Adrenal gland (tissue), 12 donors: ENCODE data around the gene ZBED6. TPM values are rescaled to one million over a fixed set of nuclear protein-coding genes. Genes with fewer than 3 reads are reported as not detected.
"Not testable (repeated sequence)": the region's sequence is repeated elsewhere in the genome, so short reads cannot be mapped to it uniquely, and the experiment has no call there.

Experiments used
- DNase-seq, 7 donors: peaks; one replicate each; pipeline ENCODE4 v3.0.0-alpha.2; 2019 to 2020
- H3K27ac ChIP-seq, 5 donors: fragments of 200-600 bp; sonication (generic) in 4 of 5; 1 replicate in 3 of 5; 2 replicates in 2 of 5; pipeline versions ENCODE4 v1.5.1 to v1.8.0; 2016 to 2020; ENCODE audit warnings: mild to moderate bottlenecking in 1 of 5
- H3K27me3 ChIP-seq: fragments of 200-600 bp; 2 replicates; pipeline ENCODE4 v1.8.0; 2021
- H3K36me3 ChIP-seq, 2 donors: fragments of 200-600 bp; replicated peaks in 1 of 2; 1 replicate in 1 of 2; 2 replicates in 1 of 2; pipeline versions ENCODE4 v1.5.1 to v1.8.0; 2018 to 2022
- H3K4me1 ChIP-seq, 2 donors: fragments of 200-600 bp; replicated peaks in 1 of 2; 1 replicate in 1 of 2; 2 replicates in 1 of 2; pipeline versions ENCODE4 v1.5.1 to v1.8.0; 2018 to 2021
- H3K4me3 ChIP-seq, 4 donors: fragments of 200-600 bp; sonication (generic) in 3 of 4; one replicate each; pipeline ENCODE4 v1.5.1; 2016 to 2018
- H3K9me3 ChIP-seq, 3 donors: fragments of 200-600 bp; sonication (generic) in 1 of 3; replicated peaks in 1 of 3; 1 replicate in 2 of 3; 2 replicates in 1 of 3; pipeline versions ENCODE4 v1.5.1 to v1.8.0; 2016 to 2021
- POLR2A ChIP-seq, 2 donors: fragments of 450-650 bp; IDR thresholded peaks; one replicate each; pipeline ENCODE4 v1.6.1; 2017; ENCODE audit warnings: antibody characterized with exemption in 2 of 2, mild to moderate bottlenecking in 2 of 2, moderate library complexity in 1 of 2
- WGBS, 4 donors: extraction: QIAGEN DNeasy Blood & Tissue Kit in 2 of 4; methylation state at CpG; one replicate each; pipeline versions ENCODE4 v1.1.5 to v1.1.7; 2013 to 2017; 5-methylcytosine and 5-hydroxymethylcytosine counted together
- intact Hi-C, 2 donors: fragments of 100-400 bp; cut with DNase I; formaldehyde crosslinking; loops; one replicate each; pipeline versions ENCODE4 v1.14.1 to v1.15.0; 2022 to 2023
- polyA plus RNA-seq, 3 donors: library from polyadenylated mRNA; stranded (reverse); fragments of 200-250 nt in 2 of 3; fragments of 350-450 nt in 1 of 3; fragmentation: Illumina TruSeq in 1 of 3; extraction: RNeasy Lipid Tissue Mini Kit (QIAGEN cat#74804) in 1 of 3; gene quantifications; one replicate each; pipeline ENCODE4 v1.2.3, GENCODE V29; 2013 to 2014
- total RNA-seq, 9 donors: library from RNA; depleted of rRNA in 4 of 9; stranded (reverse); fragments of >200 nt in 4 of 9; fragments of 120-200 nt in 1 of 9; fragmentation: NEBNext Ultra II Directional in 1 of 9; extraction: Animal tissue kit (Norgen Biotek cat#: 25700) in 1 of 9; gene quantifications; one replicate each; pipeline versions ENCODE4 v1.1.0 to v1.2.4, GENCODE V29; 2013 to 2023
- TF ChIP-seq, protein P1 (sequence below), 6 experiments: fragments of 450-650 bp in 4 of 6; fragments of 200-600 bp in 2 of 6; sonication (generic) in 1 of 6; IDR thresholded peaks; 1 replicate in 5 of 6; 2 replicates in 1 of 6; pipeline versions ENCODE4 v1.5.1 to v1.8.0; 2016 to 2021; ENCODE audit warnings: antibody characterized with exemption in 6 of 6, mild to moderate bottlenecking in 2 of 6, moderate library complexity in 1 of 6
- donor health status: healthy with polysubstance abuse.
- donor health status: Bipolar disorder and iron deficiency.
- donor health status: DM: yes; HTN: yes; CAD: no.
- donor health status: DM: no; HTN: no; CAD: no.
- donor health status: DM: no; HTN: no; CAD: no.
- donor health status: DM: yes; HTN: yes; CAD: no.

Gene ZBED6
- total and polyA plus RNA-seq, 12 donors = 0.40 to 42.1 (median 21.3) TPM

DNA sequence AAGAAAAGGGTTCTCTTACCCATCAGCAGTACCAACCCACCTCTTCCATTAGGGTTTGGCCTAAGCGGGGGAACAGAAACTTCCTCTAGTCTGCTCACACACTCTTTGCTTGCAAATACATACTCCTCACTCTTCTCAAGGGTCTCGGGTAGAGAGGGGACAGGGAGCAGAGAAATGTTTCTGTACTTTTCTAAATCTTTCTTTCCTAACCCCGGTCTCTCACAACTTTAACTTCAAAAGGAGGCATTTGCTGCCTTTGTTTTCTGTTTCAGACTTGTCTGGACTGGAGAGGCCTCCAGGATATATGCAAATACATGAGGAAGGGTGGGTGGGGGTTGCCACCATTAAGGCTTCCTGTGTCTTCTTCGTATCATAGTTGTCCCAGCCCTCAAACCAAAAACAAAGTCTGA is 41.0 kb upstream of the ZBED6 start:
- H3K36me3 ChIP-seq = no peaks in the 10 kb centered on the region
- H3K4me1 ChIP-seq = no peaks in the 10 kb centered on the region
- H3K27me3 ChIP-seq = no peaks in the 10 kb centered on the region
- H3K4me3 ChIP-seq = no peak overlapping the region
- intact Hi-C loops = no loop called here
- DNase-seq = no peak
- TF ChIP-seq POLR2A (IDR thresholded peaks at IDR 0.05) = no peak
- TF ChIP-seq, protein P1, sequence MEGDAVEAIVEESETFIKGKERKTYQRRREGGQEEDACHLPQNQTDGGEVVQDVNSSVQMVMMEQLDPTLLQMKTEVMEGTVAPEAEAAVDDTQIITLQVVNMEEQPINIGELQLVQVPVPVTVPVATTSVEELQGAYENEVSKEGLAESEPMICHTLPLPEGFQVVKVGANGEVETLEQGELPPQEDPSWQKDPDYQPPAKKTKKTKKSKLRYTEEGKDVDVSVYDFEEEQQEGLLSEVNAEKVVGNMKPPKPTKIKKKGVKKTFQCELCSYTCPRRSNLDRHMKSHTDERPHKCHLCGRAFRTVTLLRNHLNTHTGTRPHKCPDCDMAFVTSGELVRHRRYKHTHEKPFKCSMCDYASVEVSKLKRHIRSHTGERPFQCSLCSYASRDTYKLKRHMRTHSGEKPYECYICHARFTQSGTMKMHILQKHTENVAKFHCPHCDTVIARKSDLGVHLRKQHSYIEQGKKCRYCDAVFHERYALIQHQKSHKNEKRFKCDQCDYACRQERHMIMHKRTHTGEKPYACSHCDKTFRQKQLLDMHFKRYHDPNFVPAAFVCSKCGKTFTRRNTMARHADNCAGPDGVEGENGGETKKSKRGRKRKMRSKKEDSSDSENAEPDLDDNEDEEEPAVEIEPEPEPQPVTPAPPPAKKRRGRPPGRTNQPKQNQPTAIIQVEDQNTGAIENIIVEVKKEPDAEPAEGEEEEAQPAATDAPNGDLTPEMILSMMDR (IDR thresholded peaks at IDR 0.05) = no peak
- WGBS, 4 donors = 81 to 90% (median 87%) methylated on average over 4 of the region's 4 CpGs
- no peaks in the 10 kb centered on the region for H3K9me3 ChIP-seq
- H3K27ac ChIP-seq = no peak overlapping the region

DNA sequence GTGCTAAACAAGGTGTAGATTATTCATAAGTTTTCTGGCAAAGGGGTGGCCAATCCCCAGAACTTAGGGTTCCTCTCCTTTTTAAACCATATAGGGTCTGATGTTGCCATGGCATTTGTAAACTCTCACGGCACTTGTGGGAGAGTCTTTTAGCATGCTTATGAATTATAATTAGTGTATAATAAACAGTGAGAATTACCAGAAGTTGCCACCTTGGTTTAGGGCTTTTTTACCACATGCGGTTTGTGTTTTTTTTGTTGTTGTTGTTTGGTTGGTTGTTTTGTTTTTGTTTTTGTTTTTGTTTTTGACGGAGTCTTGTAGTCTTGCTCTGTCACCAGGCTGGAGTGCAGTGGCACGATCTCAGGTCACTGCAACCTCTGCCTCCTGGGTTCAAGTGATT is 39.4 kb upstream of the ZBED6 start:
- Histone ChIP-seq H3K27ac (no peak overlapping the region), H3K36me3 (no peaks in the 10 kb centered on the region), H3K4me3 (no peak overlapping the region), H3K27me3 (no peaks in the 10 kb centered on the region), H3K9me3 (no peaks in the 10 kb centered on the region), H3K4me1 (no peaks in the 10 kb centered on the region)
- no peak for TF ChIP-seq POLR2A (IDR thresholded peaks at IDR 0.05)
- TF ChIP-seq, protein P1 (IDR thresholded peaks at IDR 0.05) = no peak
- intact Hi-C loops = no loop called here
- no peak for DNase-seq
- 72 to 81% (median 74%) methylated on average over 4 of the region's 4 CpGs for WGBS, 4 donors

DNA sequence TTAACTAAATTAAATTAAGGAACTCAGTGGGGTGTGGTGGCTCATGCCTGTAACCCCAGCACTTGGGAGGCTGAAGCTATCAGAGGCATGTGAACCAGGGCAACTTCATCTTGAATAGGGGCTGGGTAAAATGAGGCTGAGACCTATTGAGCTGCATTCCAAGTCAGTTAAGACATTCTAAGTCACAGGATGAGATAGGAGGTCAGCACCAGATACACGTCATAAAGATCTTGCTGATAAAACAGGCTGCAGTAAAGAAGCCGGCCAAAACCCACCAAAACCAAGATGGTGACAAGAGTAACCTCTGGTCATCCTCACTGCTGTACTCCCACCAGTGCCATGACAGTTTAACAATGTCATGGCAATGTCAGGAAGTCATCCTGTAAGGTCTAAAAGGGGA is 36.7 kb upstream of the ZBED6 start:
- intact Hi-C loops, H3K4me1 ChIP-seq, DNase-seq, H3K4me3 ChIP-seq, H3K9me3 ChIP-seq, H3K27ac ChIP-seq, H3K36me3 ChIP-seq, H3K27me3 ChIP-seq: not testable (repeated sequence)
- WGBS, 4 donors = 76 to 89% (median 80%) methylated on average over 2 of the region's 2 CpGs

DNA sequence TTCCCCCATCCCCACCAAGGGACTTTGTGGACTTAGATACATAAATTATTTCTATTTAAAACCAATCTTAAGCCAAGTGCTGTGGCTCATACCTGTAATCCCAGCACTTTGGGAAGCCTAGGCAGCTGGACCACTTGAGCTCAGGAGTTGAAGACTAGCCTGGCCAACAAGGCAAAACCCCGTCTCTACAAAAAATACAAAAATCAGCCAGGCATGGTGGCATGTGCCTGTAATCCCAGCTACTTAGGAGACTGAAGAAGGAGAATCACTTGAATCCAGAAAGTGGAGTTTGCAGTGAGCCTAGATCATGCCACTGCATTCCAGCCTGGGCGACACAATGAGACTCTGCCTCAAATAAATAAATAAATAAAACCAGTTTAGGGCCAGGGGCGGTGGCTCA is 34.9 kb upstream of the ZBED6 start:
- TF ChIP-seq, protein P1 (IDR thresholded peaks at IDR 0.05) = no peak
- no peak for TF ChIP-seq POLR2A (IDR thresholded peaks at IDR 0.05)
- no peaks in the 10 kb centered on the region for H3K9me3 ChIP-seq
- intact Hi-C loops = no loop called here
- no peaks in the 10 kb centered on the region for H3K27me3 ChIP-seq
- no peaks in the 10 kb centered on the region for H3K36me3 ChIP-seq
- no peak for DNase-seq
- no peak overlapping the region for H3K4me3 ChIP-seq
- no peak overlapping the region for H3K27ac ChIP-seq
- H3K4me1 ChIP-seq = peaks cover 0 to 4% of the 10 kb centered on the region in 2 donors
- 92 to 97% (median 96%) methylated on average over 3 of the region's 3 CpGs for WGBS, 4 donors

DNA sequence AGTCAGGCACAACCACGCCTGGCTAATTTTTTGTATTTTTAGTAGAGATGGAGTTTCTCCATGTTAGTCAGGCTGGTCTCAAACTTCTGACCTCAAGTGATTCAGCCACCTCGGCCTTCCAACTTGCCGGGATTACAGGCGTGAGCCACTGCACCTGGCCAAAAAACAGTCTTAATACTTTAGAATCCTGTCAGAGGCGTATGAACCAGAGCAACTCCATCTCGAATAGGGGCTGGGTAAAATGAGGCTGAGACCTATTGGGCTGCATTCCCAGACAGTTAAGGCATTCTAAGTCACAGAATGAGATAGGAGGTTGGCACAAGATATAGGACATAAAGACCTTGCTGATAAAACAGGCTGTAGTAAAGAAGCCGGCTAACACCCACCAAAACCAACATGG is 33.5 kb upstream of the ZBED6 start:
- intact Hi-C loops, H3K27me3 ChIP-seq, H3K36me3 ChIP-seq, H3K9me3 ChIP-seq, H3K4me1 ChIP-seq, H3K4me3 ChIP-seq: not testable (repeated sequence)
- H3K27ac ChIP-seq = peak overlapping the region in 1 of 5 donors; percentile 1
- 36 to 59% (median 39%) methylated on average over 5 to 7 of the region's 7 CpGs for WGBS, 4 donors
- DNase-seq = peak in 6 of 7 donors; percentile 30 to 55 (median 48)
